SU-DHL-6 (cell line): Measurements from ENCODE around the gene NUDT12.

ENCODE experiments used
- H2AFZ ChIP-seq: fragments of 200-600 bp; sonication (generic); 2 replicates; pipeline ENCODE4 v1.6.1; 2014; ENCODE audit warnings: low read depth, mild to moderate bottlenecking, moderate library complexity, mixed read lengths, antibody characterized with exemption, low read length; ENCODE audit not compliant: severe bottlenecking
- H3F3A ChIP-seq: fragments of 200-600 bp; shearing (Covaris generic); 2 replicates; pipeline ENCODE4 v1.6.0; 2016; ENCODE audit warnings: antibody characterized with exemption, mild to moderate bottlenecking; ENCODE audit not compliant: insufficient read depth
- H3K27ac ChIP-seq: fragments of 200-600 bp; sonication (generic); 2 replicates; pipeline ENCODE4 v1.5.1; 2016; ENCODE audit warnings: low read depth, mild to moderate bottlenecking, low read length, moderate library complexity, mixed read lengths
- H3K27me3 ChIP-seq: fragments of 200-600 bp; sonication (generic), shearing (Covaris generic); 2 replicates; pipeline ENCODE4 v1.6.0; 2014; ENCODE audit warnings: mild to moderate bottlenecking, low read length
- H3K36me3 ChIP-seq: fragments of 200-600 bp; sonication (generic); 2 replicates; pipeline ENCODE4 v1.6.1; 2014; ENCODE audit warnings: mild to moderate bottlenecking, low read length, mixed read lengths
- H3K4me2 ChIP-seq: fragments of 300-600, 200-600 bp; shearing (Covaris generic), sonication (generic); 2 replicates; pipeline ENCODE4 v1.6.0; 2014; ENCODE audit warnings: low read length, low read depth, mild to moderate bottlenecking; ENCODE audit not compliant: poor library complexity, severe bottlenecking
- H3K4me3 ChIP-seq: fragments of 200-600 bp; sonication (generic); 2 replicates; pipeline ENCODE4 v1.5.1; 2014; ENCODE audit warnings: antibody characterized with exemption, low read length, mild to moderate bottlenecking, mixed read lengths; ENCODE audit not compliant: insufficient read depth, poor library complexity, severe bottlenecking
- H3K79me2 ChIP-seq: fragments of 200-600 bp; sonication (generic); 2 replicates; pipeline ENCODE4 v1.6.1; 2014; ENCODE audit warnings: mild to moderate bottlenecking, low read length, moderate library complexity; ENCODE audit not compliant: insufficient read depth
- H3K9ac ChIP-seq: fragments of 200-600 bp; sonication (generic); 2 replicates; pipeline ENCODE4 v1.7.0; 2014; ENCODE audit warnings: mild to moderate bottlenecking, low read length
- H3K9me2 ChIP-seq: fragments of 200-600 bp; sonication (generic); replicated peaks from 2 replicates; pipeline ENCODE4 v1.6.1; 2014; ENCODE audit warnings: low read length; ENCODE audit not compliant: insufficient read depth
- H3K9me3 ChIP-seq: fragments of 200-600 bp; sonication (generic); 2 replicates; pipeline ENCODE4 v1.6.1; 2014; ENCODE audit warnings: low read length, mixed read lengths; ENCODE audit not compliant: insufficient read depth
- H4K20me1 ChIP-seq: fragments of 200-600 bp; sonication (generic); 2 replicates; pipeline ENCODE4 v1.6.1; 2014; ENCODE audit warnings: low read depth, mild to moderate bottlenecking, antibody characterized with exemption, low read length, moderate library complexity, mixed read lengths
- EZH2phosphoT487 ChIP-seq: fragments of 200-600 bp; sonication (generic), shearing (Covaris generic); conservative IDR thresholded peaks from 2 replicates; pipeline ENCODE4 v1.6.1; 2018; ENCODE audit warnings: mild to moderate bottlenecking, antibody characterized with exemption, low read length, moderate library complexity, mixed read lengths
- TF ChIP-seq, protein P1 (sequence below): fragments of 200-600 bp; sonication (generic); IDR thresholded peaks from one replicate; pipeline ENCODE4 v1.5.1; 2017; ENCODE audit warnings: antibody characterized with exemption, mild to moderate bottlenecking, low read length, moderate library complexity; ENCODE audit not compliant: insufficient read depth, poor library complexity, severe bottlenecking

The NUDT12 gene

DNA sequence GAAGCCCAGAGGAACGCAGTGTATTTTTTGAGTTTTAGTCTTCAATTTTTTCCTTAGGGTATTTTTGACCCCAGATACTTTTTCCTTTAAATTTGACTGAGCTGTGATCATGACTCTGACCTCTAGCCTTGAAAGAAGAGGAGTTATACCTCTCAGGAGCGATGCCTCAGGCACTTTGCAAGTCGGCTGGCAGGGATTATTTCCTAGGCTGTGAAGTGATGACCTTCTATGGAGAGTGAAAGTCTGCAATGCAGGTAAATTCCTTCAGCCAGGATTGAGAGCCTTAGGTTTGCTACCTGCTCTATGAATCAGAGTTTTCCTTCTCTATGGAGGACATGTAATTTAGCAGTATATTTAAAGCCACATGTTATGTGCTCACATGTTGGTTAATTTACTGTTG lies 10.8 kb upstream of the NUDT12 start:
- Histone ChIP-seq H3K4me3 (no peak overlapping the region), H3K79me2 (no peaks in the 10 kb centered on the region), H3K36me3 (no peaks in the 10 kb centered on the region), H4K20me1 (no peaks in the 10 kb centered on the region), H2AFZ (no peak overlapping the region), H3K27me3 (no peaks in the 10 kb centered on the region), H3F3A (no peaks in the 10 kb centered on the region), H3K9me3 (no peaks in the 10 kb centered on the region), H3K9ac (no peak overlapping the region), H3K4me2 (no peak overlapping the region), H3K9me2 (no peaks in the 10 kb centered on the region), H3K27ac (no peak overlapping the region)
- TF ChIP-seq, protein P1, sequence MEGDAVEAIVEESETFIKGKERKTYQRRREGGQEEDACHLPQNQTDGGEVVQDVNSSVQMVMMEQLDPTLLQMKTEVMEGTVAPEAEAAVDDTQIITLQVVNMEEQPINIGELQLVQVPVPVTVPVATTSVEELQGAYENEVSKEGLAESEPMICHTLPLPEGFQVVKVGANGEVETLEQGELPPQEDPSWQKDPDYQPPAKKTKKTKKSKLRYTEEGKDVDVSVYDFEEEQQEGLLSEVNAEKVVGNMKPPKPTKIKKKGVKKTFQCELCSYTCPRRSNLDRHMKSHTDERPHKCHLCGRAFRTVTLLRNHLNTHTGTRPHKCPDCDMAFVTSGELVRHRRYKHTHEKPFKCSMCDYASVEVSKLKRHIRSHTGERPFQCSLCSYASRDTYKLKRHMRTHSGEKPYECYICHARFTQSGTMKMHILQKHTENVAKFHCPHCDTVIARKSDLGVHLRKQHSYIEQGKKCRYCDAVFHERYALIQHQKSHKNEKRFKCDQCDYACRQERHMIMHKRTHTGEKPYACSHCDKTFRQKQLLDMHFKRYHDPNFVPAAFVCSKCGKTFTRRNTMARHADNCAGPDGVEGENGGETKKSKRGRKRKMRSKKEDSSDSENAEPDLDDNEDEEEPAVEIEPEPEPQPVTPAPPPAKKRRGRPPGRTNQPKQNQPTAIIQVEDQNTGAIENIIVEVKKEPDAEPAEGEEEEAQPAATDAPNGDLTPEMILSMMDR, result no peak
- no peak for TF ChIP-seq EZH2phosphoT487

DNA sequence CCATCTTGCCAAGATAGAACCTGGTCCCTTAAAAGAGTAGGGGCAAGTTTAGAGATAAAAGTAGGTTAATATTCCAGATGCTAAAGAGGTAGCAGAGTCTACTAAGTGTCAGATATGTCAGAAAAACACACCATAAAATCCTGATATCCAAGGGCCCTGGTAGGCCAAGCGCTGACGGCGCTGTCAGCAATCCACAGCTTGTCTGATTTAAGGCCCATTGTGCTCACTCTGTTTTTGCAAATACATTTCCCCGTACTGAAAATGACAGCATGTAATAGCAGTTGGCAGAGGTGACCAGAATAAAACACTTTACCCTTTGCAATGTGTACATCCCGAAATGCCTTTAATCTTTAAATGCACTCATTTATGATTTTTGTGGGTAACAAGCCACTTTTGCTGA lies 9.9 kb upstream of the NUDT12 start:
- TF ChIP-seq, protein P1, result no peak
- TF ChIP-seq EZH2phosphoT487, result no peak
- H3K27ac ChIP-seq, result no peak overlapping the region
- H3K9me2 ChIP-seq, result no peaks in the 10 kb centered on the region
- H3K36me3 ChIP-seq, result no peaks in the 10 kb centered on the region
- no peaks in the 10 kb centered on the region for H4K20me1 ChIP-seq
- no peak overlapping the region for H3K9ac ChIP-seq
- no peaks in the 10 kb centered on the region for H3F3A ChIP-seq
- no peak overlapping the region for H3K4me3 ChIP-seq
- no peak overlapping the region for H3K4me2 ChIP-seq
- H3K9me3 ChIP-seq, result no peaks in the 10 kb centered on the region
- H3K27me3 ChIP-seq, result no peaks in the 10 kb centered on the region
- no peaks in the 10 kb centered on the region for H3K79me2 ChIP-seq
- H2AFZ ChIP-seq, result no peak overlapping the region

DNA sequence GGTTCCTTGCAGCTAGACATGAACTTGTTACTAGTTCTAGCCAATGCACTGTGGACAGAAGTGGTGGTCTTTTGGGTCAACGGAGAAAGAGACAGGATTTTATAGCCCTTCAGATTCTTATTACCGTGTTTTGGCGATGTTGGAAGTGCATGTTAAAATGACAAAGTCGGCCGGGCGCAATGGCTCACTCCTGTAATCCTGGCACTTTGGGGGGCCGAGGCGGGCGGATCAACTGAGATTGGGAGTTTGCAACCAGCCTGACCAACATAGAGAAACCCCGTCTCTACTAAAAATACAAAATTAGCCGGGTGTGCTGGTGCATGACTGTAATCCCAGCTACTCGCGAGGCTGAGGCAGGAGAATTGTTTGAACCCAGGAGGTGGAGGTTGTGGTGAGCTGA lies 9.1 kb upstream of the NUDT12 start:
- H3F3A ChIP-seq, result no peaks in the 10 kb centered on the region
- no peak for TF ChIP-seq EZH2phosphoT487
- TF ChIP-seq, protein P1, result no peak
- no peaks in the 10 kb centered on the region for H3K9me2 ChIP-seq
- no peaks in the 10 kb centered on the region for H3K79me2 ChIP-seq
- no peaks in the 10 kb centered on the region for H3K36me3 ChIP-seq
- H3K9ac ChIP-seq, result no peak overlapping the region
- H3K27ac ChIP-seq, result no peak overlapping the region
- no peaks in the 10 kb centered on the region for H3K9me3 ChIP-seq
- H3K4me3 ChIP-seq, result no peak overlapping the region
- H4K20me1 ChIP-seq, result no peaks in the 10 kb centered on the region
- no peaks in the 10 kb centered on the region for H3K27me3 ChIP-seq
- H2AFZ ChIP-seq, result no peak overlapping the region
- H3K4me2 ChIP-seq, result no peak overlapping the region
